SK-N-SH (cell line): ENCODE results near the gene LPIN2. TPM values are rescaled to one million over a fixed set of nuclear protein-coding genes. Genes with fewer than 3 reads are reported as not detected.

Source experiments
- CTCF ChIA-PET: fragments of 300-600, 350-600 bp; formaldehyde crosslinking; extraction: SDS; loops from one replicate; lab custom pipeline; 2021; lab: Yijun Ruan, JAX
- POLR2A ChIA-PET: fragments of 350-600 bp; sonication (Branson Sonifier 250); formaldehyde crosslinking; extraction: SDS; loops from one replicate; lab custom pipeline; 2020; ENCODE audit warnings: antibody characterized with exemption, inconsistent platforms; lab: Yijun Ruan, JAX
- DNase-seq: peaks from one replicate; pipeline ENCODE4 v3.0.0; 2012
- H2AFZ ChIP-seq: fragments of 200-600 bp; sonication (generic); 2 replicates; pipeline ENCODE4 v1.8.1; 2016; ENCODE audit warnings: antibody characterized with exemption, mild to moderate bottlenecking, low read depth
- H3F3A ChIP-seq: fragments of 200-600 bp; sonication (generic); replicated peaks from 2 replicates; pipeline ENCODE3; 2016; ENCODE audit warnings: antibody characterized with exemption, mild to moderate bottlenecking; ENCODE audit not compliant: insufficient read depth
- H3K27ac ChIP-seq, 2 experiments: fragments of 200-500 bp in 1 of 2; fragments of 200-600 bp in 1 of 2; sonication (Bioruptor generic) in 1 of 2; sonication (generic), shearing (Covaris generic) in 1 of 2; 2 replicates each; pipeline versions ENCODE4 v1.5.1 to v1.6.1; 2014 to 2016; ENCODE audit warnings: low read depth in 2 of 2, inconsistent platforms in 1 of 2, low read length in 1 of 2, mild to moderate bottlenecking in 1 of 2, mixed read lengths in 1 of 2
- H3K27me3 ChIP-seq: fragments of 200-600 bp; sonication (generic), shearing (Covaris generic); 2 replicates; pipeline ENCODE4 v1.6.1; 2016; ENCODE audit warnings: mixed run types; ENCODE audit not compliant: insufficient read depth
- H3K36me3 ChIP-seq, 2 experiments: fragments of 200-500 bp in 1 of 2; fragments of 200-600 bp in 1 of 2; sonication (Bioruptor generic) in 1 of 2; sonication (generic) in 1 of 2; replicated peaks in 1 of 2; 2 replicates each; pipeline versions ENCODE3 to v1.5.1; 2014 to 2016; ENCODE audit warnings: low read length in 1 of 2, mild to moderate bottlenecking in 1 of 2; ENCODE audit not compliant: insufficient read depth in 2 of 2, control insufficient read depth in 1 of 2
- H3K4me1 ChIP-seq, 2 experiments: fragments of 200-500 bp in 1 of 2; fragments of 200-600 bp in 1 of 2; sonication (Bioruptor generic) in 1 of 2; sonication (generic), shearing (Covaris generic) in 1 of 2; 2 replicates each; pipeline versions ENCODE4 v1.5.1 to v1.6.1; 2014 to 2016; ENCODE audit warnings: low read depth in 1 of 2, low read length in 1 of 2, mixed run types in 1 of 2; ENCODE audit not compliant: insufficient read depth in 2 of 2, control insufficient read depth in 1 of 2
- H3K4me2 ChIP-seq: fragments of 200-600 bp; sonication (generic), shearing (Covaris generic); 2 replicates; pipeline ENCODE4 v1.6.1; 2017; ENCODE audit warnings: mixed run types
- H3K4me3 ChIP-seq, 2 experiments: fragments of 200-500 bp in 1 of 2; fragments of 200-600 bp in 1 of 2; sonication (Bioruptor generic) in 1 of 2; sonication (generic), shearing (Covaris generic) in 1 of 2; 2 replicates each; pipeline versions ENCODE4 v1.5.1 to v1.8.1; 2014 to 2016; ENCODE audit warnings: low read depth in 2 of 2, inconsistent platforms in 1 of 2, low read length in 1 of 2, mild to moderate bottlenecking in 1 of 2, mixed read lengths in 1 of 2, moderate library complexity in 1 of 2
- H3K79me2 ChIP-seq: fragments of 200-600 bp; sonication (generic); 2 replicates; pipeline ENCODE4 v1.8.1; 2017; ENCODE audit warnings: mild to moderate bottlenecking; ENCODE audit not compliant: insufficient read depth
- H3K9ac ChIP-seq: fragments of 200-600 bp; sonication (generic); 2 replicates; pipeline ENCODE4 v1.6.1; 2017; ENCODE audit warnings: mixed run types
- H3K9me2 ChIP-seq: fragments of 200-600 bp; sonication (generic); 2 replicates; pipeline ENCODE4 v1.6.1; 2017; ENCODE audit warnings: mixed run types
- H3K9me3 ChIP-seq: fragments of 200-600 bp; sonication (generic); 2 replicates; pipeline ENCODE4 v1.6.1; 2017; ENCODE audit warnings: mixed run types, mild to moderate bottlenecking, moderate library complexity
- H4K20me1 ChIP-seq: fragments of 200-600 bp; sonication (generic); 2 replicates; pipeline ENCODE4 v1.6.1; 2017; ENCODE audit warnings: mild to moderate bottlenecking, mixed run types; ENCODE audit not compliant: insufficient read depth
- CTCF ChIP-seq: fragments of 200-600 bp; sonication (generic); IDR thresholded peaks from 2 replicates; pipeline ENCODE4 v1.6.1; 2017; ENCODE audit warnings: antibody characterized with exemption, mild to moderate bottlenecking, moderate library complexity
- EP300 ChIP-seq, 2 experiments: IDR thresholded peaks; 2 replicates each; pipeline versions ENCODE4 v1.4.0 to v1.6.1; 2012; ENCODE audit warnings: borderline replicate concordance in 1 of 2, low read depth in 1 of 2, low read length in 1 of 2
- FOSL2 ChIP-seq: IDR thresholded peaks from 2 replicates; pipeline ENCODE4 v1.4.0; 2012; ENCODE audit warnings: low read depth, mild to moderate bottlenecking, moderate library complexity, borderline replicate concordance
- FOXM1 ChIP-seq: IDR thresholded peaks from 2 replicates; pipeline ENCODE4 v1.4.0; 2012; ENCODE audit warnings: low read depth, mild to moderate bottlenecking
- JUND ChIP-seq: IDR thresholded peaks from 2 replicates; pipeline ENCODE4 v1.4.0; 2012
- MAX ChIP-seq: IDR thresholded peaks from 2 replicates; pipeline ENCODE4 v1.4.0; 2012; ENCODE audit warnings: low read depth
- NFIC ChIP-seq: IDR thresholded peaks from 2 replicates; pipeline ENCODE4 v1.4.0; 2012; ENCODE audit warnings: borderline replicate concordance
- RXRA ChIP-seq: IDR thresholded peaks from 2 replicates; pipeline ENCODE4 v1.4.0; 2012; ENCODE audit warnings: low read depth, mild to moderate bottlenecking, borderline replicate concordance
- SMC3 ChIP-seq: IDR thresholded peaks from 2 replicates; pipeline ENCODE4 v1.6.1; 2012; ENCODE audit warnings: low read depth, low read length, improper control_type of control experiment
- TAF1 ChIP-seq: IDR thresholded peaks from 2 replicates; pipeline ENCODE4 v1.6.1; 2012; ENCODE audit warnings: low read depth, mild to moderate bottlenecking, low read length, moderate library complexity, borderline replicate concordance
- TCF12 ChIP-seq: IDR thresholded peaks from 2 replicates; pipeline ENCODE4 v1.4.0; 2012
- WGBS: methylation state at CpG from one replicate; pipeline ENCODE4 v1.1.6; 2017; ENCODE audit warnings: low lambda C conversion rate; 5-methylcytosine and 5-hydroxymethylcytosine counted together
- polyA plus RNA-seq, 3 experiments: library from polyadenylated mRNA; depleted of rRNA; stranded (reverse); fragments of >200 nt; gene quantifications; 2 replicates each; pipeline ENCODE4 v1.2.3, GENCODE V29; 2012
- TF ChIP-seq, protein P1 (sequence below): IDR thresholded peaks from 2 replicates; pipeline ENCODE4 v1.4.0; 2012; ENCODE audit warnings: low read depth, borderline replicate concordance

The LPIN2 gene
- polyA plus RNA-seq, 1 of the 3 experiments (the other 2 are of a cell fraction) = 19.3 TPM

GRCh38 chr18:2981212-2981728, 31.7 kb downstream of the LPIN2 start:
- Histone ChIP-seq H3K4me1 (peaks cover 14 to 53% of the 10 kb centered on the region in 2 experiments), H3K36me3 (peaks cover 2 to 12% of the 10 kb centered on the region in 2 experiments), H3K4me3 (no peak overlapping the region; a peak in 1 of 4 replicates), H3K79me2 (peaks cover 93% of the 10 kb centered on the region), H3F3A (peaks cover 60% of the 10 kb centered on the region), H3K9me2 (no peaks in the 10 kb centered on the region), H3K9ac (peak overlapping the region; percentile 41; the same call in 1 of the 2 replicates), H2AFZ (no peak overlapping the region), H3K27ac (peak overlapping the region; percentile 76 to 96; a peak in 3 of 4 replicates), H3K9me3 (0 out of 2 replicates have a peak, but pooled peaks cover 5% of the 10 kb centered on the region), H3K27me3 (no peaks in the 10 kb centered on the region)
- DNase-seq = no peak
- 19% methylated on average over 6 of the region's 6 CpGs for WGBS
- ChIA-PET CTCF (interaction anchor here (1.3 to 1.8 kb wide), 2 partner anchors 14 to 148 kb away, joined by 3 to 4 read pairs; no protein-coding TSS in a partner anchor), POLR2A (no interaction called here)
- TF ChIP-seq FOSL2 = peak; percentile 65; the same call in 1 of the 2 replicates
- peak; percentile 64 for TF ChIP-seq JUND
- peak; percentile 19; the same call in 1 of the 2 replicates for TF ChIP-seq RXRA
- no peak; the same call in 1 of the 2 replicates for TF ChIP-seq NFIC
- TF ChIP-seq TCF12 = peak; percentile 67
- TF ChIP-seq TAF1 = no peak
- no peak for TF ChIP-seq CTCF
- 0 out of 2 replicates have a peak, but pooled peaks have one; percentile 28 for TF ChIP-seq MAX
- peak in 1 of 2 experiments; percentile 50; a peak in 1 of 4 replicates for TF ChIP-seq EP300 (IDR thresholded peaks at IDR 0.05; ENCODE audit: borderline replicate concordance in 1 of 2, low read depth in 1 of 2, low read length in 1 of 2)
- TF ChIP-seq FOXM1 = peak; percentile 48; the same call in 1 of the 2 replicates
- TF ChIP-seq, protein P1, sequence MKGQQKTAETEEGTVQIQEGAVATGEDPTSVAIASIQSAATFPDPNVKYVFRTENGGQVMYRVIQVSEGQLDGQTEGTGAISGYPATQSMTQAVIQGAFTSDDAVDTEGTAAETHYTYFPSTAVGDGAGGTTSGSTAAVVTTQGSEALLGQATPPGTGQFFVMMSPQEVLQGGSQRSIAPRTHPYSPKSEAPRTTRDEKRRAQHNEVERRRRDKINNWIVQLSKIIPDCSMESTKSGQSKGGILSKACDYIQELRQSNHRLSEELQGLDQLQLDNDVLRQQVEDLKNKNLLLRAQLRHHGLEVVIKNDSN = no peak
- TF ChIP-seq SMC3 = no peak
- TF ChIP-seq, all 33 proteins: peak for 7
- Histone ChIP-seq H4K20me1 (no peaks in the 10 kb centered on the region), H3K4me2 (peak overlapping the region; percentile 65)
